GM21723 (cell line): Measurements from ENCODE around the gene KDM5A.
"Not testable (repeated sequence)": the region's sequence is repeated elsewhere in the genome, so short reads cannot be mapped to it uniquely, and the experiment has no call there.

Source experiments
- ATAC-seq: cut with Tn5 transposase; IDR thresholded peaks from one replicate; pipeline ENCODE4 v1.9.1; 2021; ENCODE audit warnings: mild to moderate bottlenecking, moderate library complexity; ENCODE audit not compliant: unreplicated experiment

The KDM5A gene

DNA sequence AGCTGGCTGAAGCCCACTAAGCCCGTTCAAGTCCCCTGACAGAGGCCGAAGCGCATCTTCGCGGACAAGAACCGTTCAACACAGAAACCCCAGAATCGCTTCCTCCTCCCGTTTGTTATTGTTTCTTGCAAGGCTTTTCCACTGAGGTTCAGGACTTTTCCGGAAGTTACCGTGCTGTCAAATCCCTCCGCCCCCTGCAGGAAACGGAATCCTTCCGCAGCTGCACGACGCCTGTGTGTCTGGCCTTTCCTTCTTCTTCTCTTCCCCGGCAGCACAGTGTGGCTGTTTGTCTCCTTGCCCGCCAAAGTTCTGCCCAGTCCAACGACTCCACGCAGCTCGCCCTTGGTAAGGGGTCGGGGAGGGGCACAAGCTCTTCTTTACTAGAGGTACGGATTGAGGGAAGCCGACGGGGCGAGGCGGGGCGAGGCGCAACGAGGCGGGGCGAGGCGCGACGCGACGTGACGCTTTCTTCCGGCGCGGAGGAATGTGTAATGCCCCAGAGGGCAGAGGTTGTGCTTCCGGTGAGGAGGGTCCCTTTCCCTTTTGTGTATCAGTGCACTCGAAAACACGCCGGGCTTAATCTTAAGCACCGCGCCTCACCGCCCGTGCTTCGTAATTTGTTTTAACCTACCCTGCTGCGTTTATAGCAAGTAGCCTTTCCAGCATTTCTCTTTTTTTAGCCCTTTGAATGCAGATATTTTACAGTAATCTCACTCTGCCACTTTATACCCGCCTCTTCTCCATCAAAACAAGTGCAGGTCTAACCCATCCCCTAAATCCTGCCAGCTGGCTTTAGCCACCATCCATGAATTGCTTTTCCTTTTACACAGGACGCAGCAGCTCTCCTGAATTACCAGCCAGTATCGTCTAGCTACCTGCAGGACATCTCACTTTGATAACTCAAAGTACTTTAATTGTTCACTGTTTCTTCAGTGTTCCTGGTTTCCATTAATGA lies at the start of gene KDM5A:
Gene KDM5A (minus strand): TSS at position 179 of the 955 bp plus-strand sequence. CDS start 229 bp downstream, outside the sequence.
- peak; percentile 92 for ATAC-seq

DNA sequence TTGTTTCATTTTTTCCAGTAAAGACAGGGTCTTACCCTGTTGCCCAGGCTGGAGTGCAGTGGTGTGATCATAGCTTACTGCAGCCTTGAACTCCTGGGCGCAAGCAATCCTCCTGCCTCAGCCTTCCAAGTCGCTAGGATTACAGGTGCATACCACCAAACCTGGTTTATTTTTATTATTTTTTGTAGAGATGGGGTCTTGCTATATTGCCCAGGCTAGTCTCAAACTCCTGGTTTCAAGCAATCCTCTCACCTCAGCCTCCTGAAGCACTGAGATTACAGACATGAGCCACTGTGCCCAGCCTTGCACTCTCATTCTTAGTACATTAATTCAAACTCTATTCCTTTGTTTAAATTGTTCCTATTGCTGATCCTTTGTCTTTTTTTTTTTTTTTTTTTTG lies 46.6 kb upstream of the KDM5A start:
- ATAC-seq: not testable (repeated sequence)

DNA sequence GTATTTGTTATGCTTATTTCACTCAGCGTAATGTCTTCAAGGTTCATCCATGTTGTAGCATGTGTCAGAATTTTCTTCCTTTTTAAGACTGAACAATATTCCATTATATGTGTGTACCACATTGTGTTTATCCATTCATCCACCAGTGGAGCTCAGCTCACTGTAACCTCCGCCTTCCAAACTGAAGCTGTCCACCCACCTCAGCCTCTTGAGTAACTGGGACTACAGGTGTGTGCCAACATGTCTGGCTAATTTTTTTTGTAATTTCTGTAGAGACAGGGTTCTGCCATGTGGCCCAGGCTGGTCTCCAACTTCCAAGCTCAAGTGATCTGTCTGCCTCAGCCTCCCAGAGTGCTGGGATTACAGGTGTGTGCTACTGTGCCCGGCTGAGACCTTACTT lies 33.4 kb upstream of the KDM5A start:
- ATAC-seq: no peak

DNA sequence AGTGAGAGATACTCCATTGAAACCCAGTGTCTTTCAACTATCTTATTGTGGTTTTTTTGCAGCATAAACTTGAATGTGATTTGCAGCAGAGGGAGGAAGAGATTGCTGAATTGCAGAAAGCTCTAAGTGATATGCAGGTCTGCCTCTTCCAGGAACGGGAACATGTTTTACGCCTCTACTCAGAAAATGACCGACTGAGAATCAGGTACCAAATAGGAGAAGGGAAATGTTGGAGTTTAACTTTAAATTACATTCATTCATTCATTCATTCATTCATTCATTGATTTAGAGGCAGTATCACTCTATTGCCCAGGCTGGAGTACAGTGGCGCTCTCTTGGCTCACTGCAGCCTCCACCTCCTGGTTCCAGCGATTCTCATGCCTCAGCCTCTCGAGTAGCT lies 29.3 kb upstream of the KDM5A start:
- ATAC-seq: no peak

DNA sequence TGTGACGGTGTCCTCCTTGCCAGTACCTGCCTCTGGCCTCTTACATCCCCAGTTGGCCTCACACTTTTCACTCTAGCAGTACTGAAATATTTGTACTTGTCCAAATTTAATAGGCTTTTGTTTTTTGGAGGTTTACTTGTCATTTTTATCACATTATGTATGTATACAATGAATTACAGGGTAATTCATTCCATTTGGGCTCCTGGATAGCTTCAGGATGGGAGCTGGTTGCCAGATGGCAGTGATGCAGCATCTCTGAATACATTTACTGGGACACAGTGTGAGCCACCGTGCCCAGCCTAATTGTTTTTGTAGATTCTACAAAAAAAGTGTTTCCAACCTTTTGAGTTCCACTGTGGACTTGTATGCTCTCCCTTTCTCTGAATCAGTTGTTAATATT lies 25.7 kb upstream of the KDM5A start:
- no peak for ATAC-seq

- ATAC-seq: no peak
These were observed 12.9 kb upstream of the KDM5A start for GRCh38 chr12:402029-402389.

DNA sequence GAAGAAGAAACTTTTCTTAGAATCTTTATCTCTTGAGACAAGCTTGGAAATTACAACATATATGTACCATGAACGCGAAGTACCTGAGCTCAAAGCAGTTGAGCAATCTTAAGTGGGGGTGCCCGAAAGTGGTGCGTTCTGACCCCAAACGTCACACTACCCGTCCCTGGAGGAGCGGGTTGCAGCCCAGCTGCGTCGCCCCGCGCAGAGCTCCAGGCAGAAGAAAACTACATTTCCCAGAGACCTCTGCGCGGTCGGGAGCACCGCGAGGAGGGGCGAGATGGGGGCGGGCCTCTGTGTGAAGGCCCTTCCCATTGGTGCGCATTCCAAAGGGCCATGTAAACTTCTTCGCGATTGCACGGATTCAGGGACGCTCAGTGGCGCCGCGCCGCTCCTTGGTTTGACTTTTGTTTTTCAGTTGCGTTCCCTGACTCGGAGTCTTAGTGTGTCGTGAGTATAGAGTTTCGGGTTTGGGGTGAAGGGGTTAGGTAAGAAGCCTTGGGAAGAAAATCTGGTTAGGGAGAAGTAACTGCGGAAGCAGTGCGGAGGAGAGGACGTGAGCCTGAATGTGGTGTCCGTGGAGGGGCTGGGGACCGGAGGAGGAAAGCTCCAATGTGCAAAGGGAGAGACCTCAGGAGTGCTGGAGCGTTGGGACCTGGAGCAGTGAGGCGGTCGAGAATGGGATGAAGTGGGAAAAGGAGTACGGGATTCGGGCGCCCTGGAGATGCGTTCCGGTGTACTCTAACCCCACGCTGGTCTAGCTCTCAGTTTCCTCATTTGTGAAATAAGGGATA lies 12.3 kb upstream of the KDM5A start, which contains the start of gene CCDC77:
Gene CCDC77 (plus strand): TSS at position 410 of the 794 bp plus-strand sequence. CDS start 7,740 bp downstream, outside the sequence.
- peak; percentile 96 for ATAC-seq

DNA sequence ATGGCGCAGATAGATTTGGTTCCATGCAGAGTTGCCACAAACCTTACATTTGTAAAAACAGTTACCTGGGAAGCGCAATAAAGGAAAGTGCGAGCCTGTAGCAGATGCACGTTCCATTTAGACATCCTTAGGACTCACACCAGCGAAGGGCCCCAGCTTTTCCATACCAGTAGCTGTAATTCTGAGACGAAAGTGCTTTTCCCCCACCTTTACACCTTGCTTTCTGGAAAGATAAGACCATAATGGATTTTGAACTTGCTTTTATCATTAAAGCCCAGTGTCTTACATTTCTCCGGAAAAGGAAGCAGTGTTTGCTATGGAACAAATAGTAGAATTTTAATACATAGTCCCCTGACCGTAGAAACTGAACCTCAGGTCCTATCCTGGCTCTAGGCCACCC lies 11.7 kb upstream of the KDM5A start:
- ATAC-seq: no peak

GRCh38 chr12:388541-389141 lies 479 bp downstream of the KDM5A start:
- peak; percentile 31 for ATAC-seq

DNA sequence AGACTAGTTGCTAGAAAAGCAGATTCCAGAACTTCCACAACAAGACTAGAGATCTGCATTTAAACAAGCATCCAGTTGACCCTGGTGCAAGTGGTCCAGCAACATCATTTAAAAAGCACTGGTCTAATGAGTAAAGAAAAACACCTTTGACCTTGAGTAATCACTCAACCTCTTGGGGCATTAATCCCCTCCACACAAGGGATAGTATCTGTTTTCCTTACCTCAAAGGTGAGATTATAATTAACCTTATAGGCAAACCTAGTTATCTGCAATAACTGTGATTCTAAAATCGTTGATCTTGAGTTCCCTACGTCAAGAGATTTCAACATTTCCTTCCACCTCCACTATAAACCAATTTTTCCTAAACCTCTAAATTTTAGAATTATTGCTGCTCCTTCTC lies 1.1 kb downstream of the KDM5A start:
- ATAC-seq: no peak

DNA sequence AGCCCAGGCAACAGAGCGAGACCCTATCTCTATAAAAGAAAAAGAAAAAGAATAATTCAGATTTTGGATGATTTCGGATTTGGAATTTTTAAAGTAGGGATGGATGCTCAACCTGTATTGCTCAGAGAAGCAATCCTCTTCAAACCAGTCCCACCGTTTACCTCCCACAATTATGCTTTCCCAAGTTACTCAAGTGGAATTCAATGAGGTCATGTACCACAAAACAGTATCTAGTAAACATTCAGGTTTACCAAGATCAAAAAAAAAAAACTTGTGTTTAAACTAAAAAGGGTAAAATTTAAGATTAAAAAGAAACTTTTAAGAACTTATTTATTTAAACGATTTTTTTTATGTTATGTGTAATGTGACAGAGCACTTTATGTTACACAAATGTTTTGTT lies 2.5 kb downstream of the KDM5A start:
- no peak for ATAC-seq

DNA sequence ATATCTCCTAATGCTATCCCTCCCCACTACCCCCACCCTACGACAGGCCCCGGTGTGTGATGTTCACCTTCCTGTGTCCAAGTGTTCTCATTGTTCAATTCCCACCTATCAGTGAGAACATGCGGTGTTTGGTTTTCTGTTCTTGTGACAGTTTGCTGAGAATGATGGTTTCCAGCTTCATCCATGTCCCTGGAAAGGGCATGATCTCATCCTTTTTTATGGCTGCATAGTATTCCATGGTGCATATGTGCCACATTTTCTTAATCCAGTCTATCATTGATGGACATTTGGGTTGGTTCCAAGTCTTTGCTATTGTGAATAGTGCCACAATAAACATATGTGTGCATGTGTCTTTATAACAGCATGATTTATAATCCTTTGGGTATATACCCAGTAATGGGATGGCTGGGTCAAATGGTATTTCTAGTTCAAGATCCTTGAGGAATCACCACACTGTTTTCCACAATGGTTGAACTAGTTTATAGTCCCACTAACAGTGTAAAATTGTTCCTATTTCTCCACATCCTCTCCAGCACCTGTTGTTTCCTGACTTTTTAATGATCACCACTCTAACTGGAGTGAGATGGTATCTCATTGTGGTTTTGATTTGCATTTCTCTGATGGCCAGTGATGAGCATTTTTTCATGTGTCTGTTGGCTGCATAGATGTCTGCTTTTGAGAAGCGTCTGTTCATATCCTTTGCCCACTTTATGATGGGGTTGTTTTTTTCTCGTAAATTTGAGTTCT lies 18.2 kb downstream of the KDM5A start:
- ATAC-seq: not testable (repeated sequence)

GRCh38 chr12:367972-368371 lies 21.1 kb downstream of the KDM5A start:
- no peak for ATAC-seq

GRCh38 chr12:366820-367219 lies 22.3 kb downstream of the KDM5A start:
- no peak for ATAC-seq

GRCh38 chr12:359091-359490 lies 30.0 kb downstream of the KDM5A start:
- no peak for ATAC-seq

- ATAC-seq: no peak
These were observed 32.7 kb downstream of the KDM5A start for GRCh38 chr12:356276-356988.

- not testable (repeated sequence) for ATAC-seq
These were observed 37.9 kb downstream of the KDM5A start for GRCh38 chr12:351197-351596.

DNA sequence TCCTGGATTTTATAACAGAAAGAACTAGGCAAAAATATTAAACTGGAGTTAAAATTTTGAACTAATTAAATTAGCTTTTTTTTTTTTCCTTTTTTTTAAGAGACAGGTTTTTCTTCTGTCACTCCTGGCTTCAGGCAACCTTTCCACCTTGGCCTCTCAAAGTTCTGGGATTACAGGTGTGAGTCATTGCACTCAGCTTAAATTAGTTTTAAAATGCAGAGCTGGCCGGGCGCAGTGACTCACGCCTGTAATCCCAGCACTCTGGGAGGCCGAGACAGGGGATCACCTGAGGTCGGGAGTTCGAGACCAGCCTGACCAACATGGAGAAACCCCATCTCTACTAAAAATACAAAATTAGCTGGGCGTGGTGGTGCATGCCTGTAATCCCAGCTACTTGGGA lies 39.5 kb downstream of the KDM5A start:
- ATAC-seq: not testable (repeated sequence)

DNA sequence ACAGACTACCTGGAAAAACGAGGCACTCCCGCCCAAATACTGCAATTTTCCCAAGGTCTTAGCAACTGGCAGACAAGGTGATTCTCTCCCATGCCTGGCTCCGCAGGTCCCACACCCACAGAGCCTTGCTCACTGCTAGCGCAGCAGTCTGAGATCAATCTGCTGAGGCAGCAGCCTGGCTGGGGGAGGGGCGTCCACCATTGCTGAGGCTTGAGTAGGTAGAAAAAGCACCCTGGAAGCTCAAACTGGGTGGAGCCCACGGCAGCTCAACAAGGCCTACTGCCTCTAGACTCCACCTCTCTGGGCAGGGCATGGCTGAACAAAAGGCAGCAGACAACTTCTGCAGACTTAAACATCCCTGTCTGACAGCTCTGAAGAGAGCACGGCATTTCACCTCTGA lies 46.1 kb downstream of the KDM5A start:
- ATAC-seq: not testable (repeated sequence)

DNA sequence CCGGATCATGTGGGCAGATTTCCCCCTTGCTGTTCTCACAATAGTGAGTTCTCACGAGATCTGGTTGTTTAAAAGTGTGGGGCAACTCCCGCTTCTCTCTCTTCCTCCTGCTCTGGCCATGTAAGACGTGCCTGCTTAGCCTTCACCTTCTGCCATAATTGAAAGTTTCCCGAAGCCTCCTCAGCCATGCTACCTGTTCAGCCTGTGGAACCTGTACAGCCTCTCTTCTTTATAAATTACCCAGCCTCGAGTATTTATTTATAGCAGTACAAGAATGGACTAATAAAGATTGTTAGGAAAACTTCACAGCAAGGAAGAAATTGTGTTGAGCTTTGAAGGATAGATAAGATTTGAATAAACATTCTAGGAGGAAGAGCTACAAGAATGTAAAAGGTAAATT lies 52.1 kb downstream of the KDM5A start:
- ATAC-seq: no peak
